ENCODE data around the gene LRRC75B. TPM values are rescaled to one million over a fixed set of nuclear protein-coding genes. Genes with fewer than 3 reads are reported as not detected.

The LRRC75B gene
- total RNA-seq, 2 donors from 2014 or later: 13.7 to 18.7 TPM

DNA sequence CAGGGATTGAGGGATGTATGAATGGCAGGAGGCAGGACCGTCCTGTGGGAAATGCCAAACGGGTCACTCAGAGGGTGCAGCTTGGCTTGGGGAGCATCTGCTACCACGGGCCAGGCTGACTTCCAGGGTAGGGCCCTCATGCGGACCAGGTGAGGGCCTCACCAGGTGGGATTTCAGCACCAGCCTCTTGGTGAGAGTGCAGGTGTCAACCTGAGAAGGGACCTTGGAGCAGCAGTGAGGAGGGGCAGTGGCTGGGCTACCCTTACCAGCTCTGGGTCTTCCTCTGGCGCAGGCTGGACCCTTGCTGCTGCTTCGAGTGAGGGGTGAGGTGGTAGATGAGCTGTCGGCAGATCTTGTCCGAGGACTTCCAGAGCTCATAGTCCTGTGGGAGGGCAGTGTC is 4.9 kb downstream of the LRRC75B start:
- Histone ChIP-seq H3K4me3 (no peak overlapping the region), H3K27ac (no peak overlapping the region), H3K36me3 (peaks cover 14% of the 10 kb centered on the region), H3K4me1 (ENCODE audit: control insufficient read depth in 1 of 2, low read depth in 2 of 2) (peaks cover 10 to 31% of the 10 kb centered on the region in 2 donors), H3K27me3 (replicated peaks; ENCODE audit: insufficient read depth) (no peaks in the 10 kb centered on the region), H3K9me3 (no peaks in the 10 kb centered on the region)
- TF ChIP-seq, protein P1, sequence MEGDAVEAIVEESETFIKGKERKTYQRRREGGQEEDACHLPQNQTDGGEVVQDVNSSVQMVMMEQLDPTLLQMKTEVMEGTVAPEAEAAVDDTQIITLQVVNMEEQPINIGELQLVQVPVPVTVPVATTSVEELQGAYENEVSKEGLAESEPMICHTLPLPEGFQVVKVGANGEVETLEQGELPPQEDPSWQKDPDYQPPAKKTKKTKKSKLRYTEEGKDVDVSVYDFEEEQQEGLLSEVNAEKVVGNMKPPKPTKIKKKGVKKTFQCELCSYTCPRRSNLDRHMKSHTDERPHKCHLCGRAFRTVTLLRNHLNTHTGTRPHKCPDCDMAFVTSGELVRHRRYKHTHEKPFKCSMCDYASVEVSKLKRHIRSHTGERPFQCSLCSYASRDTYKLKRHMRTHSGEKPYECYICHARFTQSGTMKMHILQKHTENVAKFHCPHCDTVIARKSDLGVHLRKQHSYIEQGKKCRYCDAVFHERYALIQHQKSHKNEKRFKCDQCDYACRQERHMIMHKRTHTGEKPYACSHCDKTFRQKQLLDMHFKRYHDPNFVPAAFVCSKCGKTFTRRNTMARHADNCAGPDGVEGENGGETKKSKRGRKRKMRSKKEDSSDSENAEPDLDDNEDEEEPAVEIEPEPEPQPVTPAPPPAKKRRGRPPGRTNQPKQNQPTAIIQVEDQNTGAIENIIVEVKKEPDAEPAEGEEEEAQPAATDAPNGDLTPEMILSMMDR (IDR thresholded peaks at IDR 0.05): no peak
- ATAC-seq (ENCODE audit: insufficient number of reproducible peaks, low FRiP score, low read depth) (no peak), DNase-seq (ENCODE audit: low spot score) (no peak)

DNA sequence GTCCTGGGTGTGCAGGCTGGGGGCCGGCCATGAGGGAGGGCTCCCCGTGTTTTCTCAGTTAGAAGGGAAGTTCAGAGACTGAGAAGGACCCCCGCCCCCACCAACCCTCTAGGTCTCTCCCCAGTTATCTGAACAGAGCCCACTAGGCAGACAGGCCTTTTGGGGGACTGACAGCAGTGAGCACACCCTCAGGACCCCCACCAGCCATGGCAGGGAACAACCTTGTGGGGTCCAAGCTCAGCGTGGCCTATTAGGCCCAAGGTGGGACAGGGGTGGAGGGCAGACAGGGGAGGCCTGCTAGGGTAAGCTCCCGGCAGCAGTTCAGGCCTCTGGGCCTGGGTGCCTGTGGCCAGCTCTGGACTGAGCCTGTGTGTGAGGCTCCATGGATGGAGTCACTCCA is 5.6 kb downstream of the LRRC75B start:
- Histone ChIP-seq H3K9me3 (no peaks in the 10 kb centered on the region), H3K27ac (no peak overlapping the region), H3K36me3 (peaks cover 14% of the 10 kb centered on the region), H3K4me3 (no peak overlapping the region), H3K27me3 (replicated peaks; ENCODE audit: insufficient read depth) (no peaks in the 10 kb centered on the region), H3K4me1 (ENCODE audit: control insufficient read depth in 1 of 2, low read depth in 2 of 2) (peaks cover 10 to 31% of the 10 kb centered on the region in 2 donors)
- DNase-seq (ENCODE audit: low spot score) (no peak), ATAC-seq (ENCODE audit: insufficient number of reproducible peaks, low FRiP score, low read depth) (no peak)
- TF ChIP-seq, protein P1 (IDR thresholded peaks at IDR 0.05): no peak

DNA sequence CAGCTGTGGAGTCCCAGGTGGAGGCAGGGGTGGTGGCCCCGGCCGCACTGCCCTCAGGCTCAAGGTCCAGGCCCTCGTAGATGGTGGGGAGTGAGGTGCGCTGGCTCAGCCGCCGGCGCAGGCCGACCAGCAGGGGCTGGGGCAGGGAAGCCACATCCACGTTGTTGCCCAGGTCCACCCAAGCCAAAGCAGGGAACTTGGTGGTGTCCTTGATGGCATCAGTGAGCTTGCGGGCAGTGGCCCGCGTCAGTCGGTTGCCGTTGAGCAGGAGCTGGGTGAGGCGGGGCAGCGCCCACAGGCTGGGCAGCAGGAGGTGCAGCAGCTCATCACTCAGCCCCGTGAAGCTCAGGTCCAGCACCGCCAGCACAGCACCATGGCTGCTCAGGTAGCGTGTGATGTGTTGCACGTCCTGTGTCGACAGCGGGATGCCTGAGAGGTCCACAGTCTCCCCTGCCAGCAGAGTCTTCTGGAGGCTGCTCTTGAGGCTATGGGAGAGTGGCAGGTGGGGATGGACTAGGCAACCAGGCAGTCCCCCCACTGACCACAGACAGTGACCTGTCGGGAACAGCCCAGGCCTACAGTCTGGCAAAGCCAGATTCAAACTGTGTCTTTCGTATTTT is 6.8 kb downstream of the LRRC75B start:
- no peak overlapping the region for H3K27ac ChIP-seq
- ATAC-seq (ENCODE audit: insufficient number of reproducible peaks, low FRiP score, low read depth): no peak
- H3K9me3 ChIP-seq: no peaks in the 10 kb centered on the region
- no peak for DNase-seq (ENCODE audit: low spot score)
- no peak overlapping the region for H3K4me3 ChIP-seq
- TF ChIP-seq, protein P1 (IDR thresholded peaks at IDR 0.05): no peak
- H3K27me3 ChIP-seq (replicated peaks; ENCODE audit: insufficient read depth): no peaks in the 10 kb centered on the region
- peaks cover 14% of the 10 kb centered on the region for H3K36me3 ChIP-seq
- peaks cover 10 to 25% of the 10 kb centered on the region in 2 donors for H3K4me1 ChIP-seq (ENCODE audit: control insufficient read depth in 1 of 2, low read depth in 2 of 2)

DNA sequence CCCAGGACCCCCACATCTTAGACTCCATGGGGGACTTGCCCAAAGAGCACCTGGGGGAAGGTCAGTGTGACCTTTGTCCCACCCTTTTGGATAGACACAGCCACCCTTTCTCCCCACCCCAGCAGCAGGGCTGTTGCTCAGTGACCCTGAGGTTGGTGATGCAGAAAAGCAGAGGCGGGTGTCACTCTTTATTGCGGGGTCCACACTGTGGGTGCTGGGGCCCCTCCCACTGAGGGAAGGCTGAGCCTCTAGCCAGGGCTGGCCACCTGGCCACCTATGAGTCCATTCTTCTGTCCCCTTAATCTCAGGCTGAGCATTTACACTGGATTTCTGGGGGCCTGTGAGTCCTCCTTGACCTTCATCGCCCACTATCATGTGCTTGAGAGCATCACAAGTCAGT is 7.4 kb downstream of the LRRC75B start:
- H3K27ac ChIP-seq: no peak overlapping the region

DNA sequence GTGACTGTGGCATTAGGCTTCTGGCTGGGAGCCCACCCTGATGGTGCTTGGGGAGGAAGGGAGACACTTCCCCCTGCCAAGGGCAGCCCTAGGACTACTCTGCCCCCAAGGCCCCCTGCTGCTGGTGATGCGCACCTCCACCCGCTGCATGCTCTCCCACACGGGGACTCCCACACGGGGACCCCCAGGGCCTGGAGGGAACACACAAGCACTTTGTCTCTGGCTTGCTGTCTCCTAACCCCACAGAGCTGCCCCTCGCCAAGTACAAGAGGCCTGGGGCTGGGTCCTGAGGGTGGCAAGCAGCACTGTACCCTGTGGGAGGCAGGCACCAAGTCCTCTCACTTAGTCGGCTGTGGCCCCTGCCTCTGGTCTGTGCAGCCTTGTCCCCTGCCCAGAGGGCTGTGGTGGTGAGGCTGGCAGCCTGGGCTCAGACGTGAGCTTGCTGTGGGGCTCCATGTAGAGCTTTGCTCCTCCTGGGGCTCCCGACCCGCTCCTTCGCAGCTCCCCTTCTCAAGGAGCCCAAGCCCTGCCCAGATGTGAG is 7.9 kb downstream of the LRRC75B start:
- no peaks in the 10 kb centered on the region for H3K9me3 ChIP-seq
- DNase-seq (ENCODE audit: low spot score) (no peak), ATAC-seq (ENCODE audit: insufficient number of reproducible peaks, low FRiP score, low read depth) (no peak)
- H3K36me3 ChIP-seq: peaks cover 14% of the 10 kb centered on the region
- H3K27ac ChIP-seq: peak overlapping the region; percentile 75 to 81
- H3K4me1 ChIP-seq (ENCODE audit: control insufficient read depth in 1 of 2, low read depth in 2 of 2): peaks cover 10 to 25% of the 10 kb centered on the region in 2 donors
- no peak overlapping the region for H3K4me3 ChIP-seq
- H3K27me3 ChIP-seq (replicated peaks; ENCODE audit: insufficient read depth): no peaks in the 10 kb centered on the region
- TF ChIP-seq, protein P1 (IDR thresholded peaks at IDR 0.05): no peak

More for the DNA sequence above, 7.4 kb downstream of the LRRC75B start:
- H3K4me1 ChIP-seq (ENCODE audit: control insufficient read depth in 1 of 2, low read depth in 2 of 2): peaks cover 10 to 25% of the 10 kb centered on the region in 2 donors
- no peak for ATAC-seq (ENCODE audit: insufficient number of reproducible peaks, low FRiP score, low read depth)
- no peak for DNase-seq (ENCODE audit: low spot score)
- TF ChIP-seq, protein P1 (IDR thresholded peaks at IDR 0.05): no peak
- no peaks in the 10 kb centered on the region for H3K27me3 ChIP-seq (replicated peaks; ENCODE audit: insufficient read depth)
- no peak overlapping the region for H3K4me3 ChIP-seq
- H3K9me3 ChIP-seq: no peaks in the 10 kb centered on the region
- H3K36me3 ChIP-seq: peaks cover 14% of the 10 kb centered on the region

Data from thoracic aorta (tissue), 2 donors.